ENCODE data around the gene POLN. TPM values are rescaled to one million over a fixed set of nuclear protein-coding genes. Genes with fewer than 3 reads are reported as not detected.

POLN gene
- total RNA-seq, 1 experiment from 2014 or later: 0.85 TPM

GRCh38 chr4:2075171-2075986 lies 166.5 kb downstream of the POLN start:
- no peak for DNase-seq (ENCODE audit: low read depth, low spot score)
- in situ Hi-C loops (cut with HindIII; ENCODE audit: low pct_unique_long_range_greater_than_20kb, low sequenced_read_pairs): no loop called here

GRCh38 chr4:2074588-2074987 lies 167.3 kb downstream of the POLN start:
- in situ Hi-C loops (cut with HindIII; ENCODE audit: low pct_unique_long_range_greater_than_20kb, low sequenced_read_pairs): no loop called here
- DNase-seq (ENCODE audit: low read depth, low spot score): no peak

DNA sequence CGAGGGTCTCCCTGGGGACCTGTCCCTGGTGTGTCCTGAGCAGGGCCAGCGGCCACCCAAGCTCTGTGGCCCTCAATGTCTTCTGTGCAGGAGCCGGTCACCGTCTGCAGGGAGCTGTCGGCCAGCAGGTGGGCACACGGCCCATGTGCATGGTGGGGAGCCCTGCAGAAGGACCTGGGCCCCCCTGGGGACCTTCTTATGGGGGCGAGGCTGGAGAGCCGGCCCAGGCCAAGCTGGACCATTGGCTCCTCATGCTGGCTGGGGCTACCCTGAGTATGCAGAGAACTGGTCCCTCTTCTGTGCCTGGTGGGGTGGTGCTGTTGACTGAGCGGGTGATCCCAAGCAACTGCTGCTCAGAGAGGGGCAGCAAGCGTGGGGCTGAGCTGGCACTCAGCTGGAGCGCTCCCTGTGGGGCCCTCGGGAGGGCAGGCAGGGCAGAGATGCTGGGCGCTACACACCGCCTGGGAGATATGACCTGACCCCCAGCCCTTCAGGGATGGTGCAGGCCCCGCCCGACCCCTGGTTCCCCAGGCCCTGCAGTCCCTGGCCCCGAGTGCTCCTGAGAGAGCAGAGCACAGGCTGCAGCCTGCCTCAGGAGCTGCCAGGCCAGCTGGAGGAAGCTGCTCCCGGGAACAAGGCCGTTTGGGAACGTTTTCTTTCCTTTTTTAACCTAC lies 168.0 kb downstream of the POLN start:
- in situ Hi-C loops (cut with HindIII; ENCODE audit: low pct_unique_long_range_greater_than_20kb, low sequenced_read_pairs): no loop called here

GRCh38 chr4:2072971-2073807 lies 168.7 kb downstream of the POLN start:
- DNase-seq (ENCODE audit: low read depth, low spot score): no peak
- in situ Hi-C loops (cut with HindIII; ENCODE audit: low pct_unique_long_range_greater_than_20kb, low sequenced_read_pairs): no loop called here

More for the DNA sequence above, 168.0 kb downstream of the POLN start:
- DNase-seq (ENCODE audit: low read depth, low spot score): no peak

DNA sequence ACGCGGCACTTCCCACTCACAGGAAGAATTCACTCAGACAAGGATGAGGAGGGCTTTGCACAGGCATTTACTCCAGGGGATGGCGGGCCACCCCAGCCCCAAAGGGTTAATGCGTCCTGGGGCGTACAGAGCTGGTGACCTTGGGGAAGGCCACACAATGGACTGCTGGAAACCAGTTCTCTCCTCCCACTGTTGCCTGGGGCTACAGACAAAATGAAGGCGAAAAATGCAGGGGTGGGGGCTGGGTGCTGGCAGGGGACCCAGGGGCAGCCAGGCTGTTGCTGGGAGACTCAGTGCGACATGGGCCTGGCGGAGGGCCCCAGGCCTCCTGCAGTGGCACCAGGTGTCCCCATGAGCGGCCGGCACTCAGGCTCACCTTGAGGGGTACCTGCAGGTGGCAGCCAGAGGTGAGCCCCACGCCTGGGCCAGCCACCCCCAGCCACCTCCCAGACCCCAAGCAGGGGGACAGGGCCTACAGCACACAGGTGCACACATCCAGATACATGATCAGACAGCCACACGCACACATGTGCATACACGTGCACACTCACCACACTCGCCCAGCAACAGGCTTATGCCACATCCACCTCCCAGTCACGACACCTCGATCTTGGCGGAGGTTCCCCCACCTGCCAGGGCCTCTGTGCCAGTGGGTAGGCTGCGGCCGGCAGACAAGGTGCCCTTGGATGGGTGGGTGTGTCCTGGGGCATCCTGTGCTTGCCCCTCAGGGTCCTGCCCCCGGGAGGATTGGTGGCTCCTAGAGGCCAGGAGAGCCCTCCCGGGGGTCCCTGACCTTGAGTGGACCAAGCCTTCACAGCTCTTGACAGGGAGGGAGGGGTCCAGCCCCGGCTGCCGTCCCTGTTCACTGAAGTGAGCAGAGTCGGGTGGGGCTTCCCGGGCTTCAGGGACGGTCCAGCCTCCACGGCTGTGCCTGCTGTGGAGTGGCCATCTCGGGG lies 169.7 kb downstream of the POLN start:
- in situ Hi-C loops (cut with HindIII; ENCODE audit: low pct_unique_long_range_greater_than_20kb, low sequenced_read_pairs): no loop called here

GRCh38 chr4:2071252-2071911 lies 170.5 kb downstream of the POLN start:
- DNase-seq (ENCODE audit: low read depth, low spot score): no peak
- in situ Hi-C loops (cut with HindIII; ENCODE audit: low pct_unique_long_range_greater_than_20kb, low sequenced_read_pairs): no loop called here

More for the DNA sequence above, 169.7 kb downstream of the POLN start:
- no peak for DNase-seq (ENCODE audit: low read depth, low spot score)

GRCh38 chr4:2070421-2071251 lies 171.3 kb downstream of the POLN start:
- in situ Hi-C loops (cut with HindIII; ENCODE audit: low pct_unique_long_range_greater_than_20kb, low sequenced_read_pairs): no loop called here
- DNase-seq (ENCODE audit: low read depth, low spot score): no peak

GRCh38 chr4:2069986-2070385 lies 171.9 kb downstream of the POLN start:
- in situ Hi-C loops (cut with HindIII; ENCODE audit: low pct_unique_long_range_greater_than_20kb, low sequenced_read_pairs): no loop called here
- DNase-seq (ENCODE audit: low read depth, low spot score): no peak

- in situ Hi-C loops (cut with HindIII; ENCODE audit: low pct_unique_long_range_greater_than_20kb, low sequenced_read_pairs): no loop called here
These were observed 172.6 kb downstream of the POLN start for GRCh38 chr4:2069161-2069971.

GRCh38 chr4:2068566-2068965 lies 173.4 kb downstream of the POLN start:
- in situ Hi-C loops (cut with HindIII; ENCODE audit: low pct_unique_long_range_greater_than_20kb, low sequenced_read_pairs): no loop called here
- DNase-seq (ENCODE audit: low read depth, low spot score): no peak

More at GRCh38 chr4:2069161-2069971, 172.6 kb downstream of the POLN start:
- DNase-seq (ENCODE audit: low read depth, low spot score): no peak

DNA sequence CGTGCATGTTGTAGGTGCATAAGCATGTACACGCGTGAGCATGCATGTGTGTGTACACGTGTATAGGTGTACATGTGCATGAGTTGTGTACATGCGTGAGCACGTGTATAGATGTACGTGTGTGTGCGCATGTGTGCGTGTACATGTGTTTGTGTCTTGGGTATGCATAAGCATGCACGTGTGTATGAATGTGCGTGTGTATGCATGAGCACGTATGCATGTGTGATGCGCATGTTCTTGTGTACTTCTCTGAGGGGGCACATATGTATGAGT lies 173.8 kb downstream of the POLN start:
- in situ Hi-C loops (cut with HindIII; ENCODE audit: low pct_unique_long_range_greater_than_20kb, low sequenced_read_pairs): no loop called here

GRCh38 chr4:2067446-2068197 lies 174.3 kb downstream of the POLN start:
- DNase-seq (ENCODE audit: low read depth, low spot score): no peak
- in situ Hi-C loops (cut with HindIII; ENCODE audit: low pct_unique_long_range_greater_than_20kb, low sequenced_read_pairs): no loop called here

More for the DNA sequence above, 173.8 kb downstream of the POLN start:
- DNase-seq (ENCODE audit: low read depth, low spot score): no peak

DNA sequence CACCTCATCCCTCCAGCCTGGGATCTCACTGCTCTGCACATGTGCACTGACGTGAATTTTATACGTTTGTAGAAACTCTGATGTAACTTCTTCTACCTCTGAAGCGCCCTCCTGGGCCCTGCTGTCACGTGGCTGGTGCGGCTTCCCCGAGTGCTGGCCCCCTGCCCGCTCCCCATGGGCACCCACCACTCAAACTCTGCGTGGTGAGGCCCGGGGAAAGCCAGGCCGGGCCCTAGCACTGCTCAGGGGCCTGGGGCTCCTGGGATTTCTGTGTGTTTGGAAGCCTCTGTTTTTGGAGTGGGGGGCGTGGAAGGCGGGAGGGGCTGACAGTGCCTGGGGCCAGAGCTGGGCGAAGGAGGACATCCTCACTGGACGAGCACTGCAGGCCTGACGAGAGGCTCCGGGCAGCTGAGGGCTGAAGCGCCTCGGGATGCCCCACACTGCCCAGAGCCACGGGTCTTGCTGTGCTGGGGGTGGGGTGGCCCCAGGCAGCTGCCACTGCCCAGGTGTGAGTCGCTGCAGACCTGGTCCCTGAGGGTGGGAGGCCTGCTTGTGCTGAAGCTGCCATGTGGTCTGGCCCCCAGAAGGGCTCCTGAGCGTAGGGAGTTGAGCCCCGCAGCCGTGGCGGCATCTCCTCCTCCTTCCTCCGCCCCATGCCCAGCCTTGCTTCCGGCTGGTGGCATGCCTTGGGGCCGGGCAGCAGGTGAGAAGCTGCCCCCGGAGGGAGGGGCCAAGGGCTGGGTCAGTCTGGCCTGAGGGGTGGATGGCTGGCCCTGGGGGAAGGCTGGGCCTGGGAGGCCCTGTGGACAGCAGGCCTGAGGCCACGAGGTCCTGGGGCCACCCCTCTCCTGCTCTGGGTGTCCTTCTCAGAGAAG lies 175.1 kb downstream of the POLN start:
- no peak for DNase-seq (ENCODE audit: low read depth, low spot score)
- in situ Hi-C loops (cut with HindIII; ENCODE audit: low pct_unique_long_range_greater_than_20kb, low sequenced_read_pairs): no loop called here

DNA sequence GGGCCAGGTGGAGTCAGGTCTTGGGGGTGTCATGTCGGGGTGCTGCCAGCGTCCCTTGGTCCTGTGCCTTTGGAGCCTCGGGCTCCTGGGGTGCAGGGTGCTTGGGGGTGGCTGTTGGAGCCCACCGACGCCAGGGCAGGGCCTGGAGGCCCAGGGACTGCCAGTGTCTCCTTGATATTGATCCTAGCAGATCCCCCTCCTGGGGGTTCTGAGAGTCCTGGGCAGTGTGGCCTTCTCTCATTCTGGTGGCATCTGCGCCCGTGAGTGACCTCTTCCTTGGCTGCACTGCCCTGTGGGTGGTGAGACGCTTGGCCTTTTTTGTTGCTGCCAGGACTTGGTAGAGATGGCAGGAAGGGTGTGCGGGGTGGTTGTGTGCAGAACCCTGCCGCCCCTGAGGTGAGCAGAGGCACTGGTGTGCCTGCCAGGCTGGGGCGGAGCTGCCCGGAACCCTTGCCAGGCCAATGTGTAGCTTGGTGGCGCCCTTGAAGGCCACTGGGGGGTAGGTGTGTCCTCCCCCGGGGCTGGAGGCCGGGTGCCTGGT lies 175.8 kb downstream of the POLN start:
- DNase-seq (ENCODE audit: low read depth, low spot score): no peak
- in situ Hi-C loops (cut with HindIII; ENCODE audit: low pct_unique_long_range_greater_than_20kb, low sequenced_read_pairs): no loop called here
